OCI-LY7 (cell line): ENCODE measurements around the gene LRG1.
A peak's percentile ranks its signal among the peaks of the same experiment; 100 is the strongest.

Experiments used
- EZH2phosphoT487 ChIP-seq: fragments of 200-600 bp; sonication (generic); IDR thresholded peaks from 2 replicates; pipeline ENCODE4 v1.6.1; 2018; ENCODE audit warnings: low read depth, borderline replicate concordance, mild to moderate bottlenecking, mixed run types, antibody characterized with exemption, low read length, moderate library complexity, mixed read lengths
- TF ChIP-seq, protein P1 (sequence below): fragments of 200-600 bp; sonication (generic); conservative IDR thresholded peaks from 2 replicates; pipeline ENCODE4 v1.5.1; 2014; ENCODE audit warnings: mild to moderate bottlenecking, antibody characterized with exemption, low read length, moderate library complexity, mixed read lengths

- TF ChIP-seq, protein P1, sequence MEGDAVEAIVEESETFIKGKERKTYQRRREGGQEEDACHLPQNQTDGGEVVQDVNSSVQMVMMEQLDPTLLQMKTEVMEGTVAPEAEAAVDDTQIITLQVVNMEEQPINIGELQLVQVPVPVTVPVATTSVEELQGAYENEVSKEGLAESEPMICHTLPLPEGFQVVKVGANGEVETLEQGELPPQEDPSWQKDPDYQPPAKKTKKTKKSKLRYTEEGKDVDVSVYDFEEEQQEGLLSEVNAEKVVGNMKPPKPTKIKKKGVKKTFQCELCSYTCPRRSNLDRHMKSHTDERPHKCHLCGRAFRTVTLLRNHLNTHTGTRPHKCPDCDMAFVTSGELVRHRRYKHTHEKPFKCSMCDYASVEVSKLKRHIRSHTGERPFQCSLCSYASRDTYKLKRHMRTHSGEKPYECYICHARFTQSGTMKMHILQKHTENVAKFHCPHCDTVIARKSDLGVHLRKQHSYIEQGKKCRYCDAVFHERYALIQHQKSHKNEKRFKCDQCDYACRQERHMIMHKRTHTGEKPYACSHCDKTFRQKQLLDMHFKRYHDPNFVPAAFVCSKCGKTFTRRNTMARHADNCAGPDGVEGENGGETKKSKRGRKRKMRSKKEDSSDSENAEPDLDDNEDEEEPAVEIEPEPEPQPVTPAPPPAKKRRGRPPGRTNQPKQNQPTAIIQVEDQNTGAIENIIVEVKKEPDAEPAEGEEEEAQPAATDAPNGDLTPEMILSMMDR = peak; percentile 49
- TF ChIP-seq EZH2phosphoT487 = no peak
These were observed 40.4 kb upstream of the LRG1 start for GRCh38 chr19:4580021-4580901.
